SW480 (cell line): ENCODE results near the gene NFIA.
"Not testable (repeated sequence)": the region's sequence is repeated elsewhere in the genome, so short reads cannot be mapped to it uniquely, and the experiment has no call there.

Experiments used
- DNase-seq: peaks from one replicate; pipeline ENCODE4 v3.0.0-alpha.2; 2016; ENCODE audit warnings: low spot score

The NFIA gene

DNA sequence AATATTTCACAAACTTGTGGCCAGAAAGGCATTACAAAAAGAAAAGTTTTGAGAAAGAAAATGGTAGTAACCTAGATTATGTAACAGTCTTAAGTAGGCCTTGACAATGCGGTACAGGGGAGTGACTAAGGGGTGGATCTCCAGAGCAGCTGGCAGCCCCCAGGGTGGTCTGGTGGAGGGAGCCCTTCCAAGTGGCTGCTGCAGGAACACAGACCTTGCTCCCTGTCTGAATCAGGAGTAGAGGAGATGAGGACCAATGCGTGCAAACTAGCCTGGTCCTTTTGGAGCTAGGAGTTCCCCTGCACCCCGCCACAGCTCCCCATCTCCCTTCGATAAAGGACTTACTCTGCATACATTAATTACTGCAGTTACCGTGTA, 189.0 kb downstream of the NFIA start:
- DNase-seq: no peak

DNA sequence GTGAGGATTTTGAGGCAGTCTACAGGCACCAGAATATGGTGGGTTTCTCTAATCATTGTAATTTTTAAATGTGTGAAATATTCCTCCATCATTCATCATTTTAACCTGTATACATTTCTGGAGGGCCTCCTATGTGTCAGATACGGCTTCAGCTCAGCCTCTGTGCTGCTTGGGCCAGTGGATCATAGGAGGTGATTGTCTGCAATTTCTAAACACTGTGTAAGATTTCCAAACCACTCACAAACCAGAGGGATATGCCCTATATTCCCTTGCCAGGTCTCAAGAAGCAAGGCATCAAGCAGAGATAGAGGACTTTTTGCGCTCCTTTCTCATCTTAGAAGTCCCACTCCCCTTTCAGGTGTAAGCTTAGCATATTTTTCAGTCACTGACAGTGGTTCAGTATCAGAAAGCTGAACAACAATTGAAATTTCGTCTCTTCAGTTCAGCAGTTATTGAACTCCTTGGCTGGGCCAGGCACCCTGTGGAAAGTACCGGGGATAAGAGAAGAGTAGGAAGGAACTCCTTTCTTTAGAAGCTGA, 190.9 kb downstream of the NFIA start:
- DNase-seq: no peak

DNA sequence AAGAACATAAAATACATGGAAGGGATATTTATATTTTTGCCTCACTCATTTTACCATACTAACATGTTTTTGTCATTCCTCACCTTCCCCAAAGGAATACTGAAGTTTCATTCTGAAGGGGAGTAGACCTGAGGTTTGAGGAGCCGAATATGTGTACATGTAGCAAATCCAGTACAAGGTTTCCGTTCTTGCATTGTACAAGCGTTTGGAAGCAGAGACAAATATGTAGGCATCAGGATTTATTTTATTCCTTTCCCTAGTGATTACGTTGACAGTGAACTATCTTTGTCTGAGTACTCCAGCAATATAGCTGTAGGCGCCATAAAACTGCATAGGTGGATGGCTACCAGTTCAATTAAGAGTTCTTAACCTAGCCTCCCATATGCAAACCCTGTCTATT, 191.5 kb downstream of the NFIA start:
- DNase-seq: no peak

DNA sequence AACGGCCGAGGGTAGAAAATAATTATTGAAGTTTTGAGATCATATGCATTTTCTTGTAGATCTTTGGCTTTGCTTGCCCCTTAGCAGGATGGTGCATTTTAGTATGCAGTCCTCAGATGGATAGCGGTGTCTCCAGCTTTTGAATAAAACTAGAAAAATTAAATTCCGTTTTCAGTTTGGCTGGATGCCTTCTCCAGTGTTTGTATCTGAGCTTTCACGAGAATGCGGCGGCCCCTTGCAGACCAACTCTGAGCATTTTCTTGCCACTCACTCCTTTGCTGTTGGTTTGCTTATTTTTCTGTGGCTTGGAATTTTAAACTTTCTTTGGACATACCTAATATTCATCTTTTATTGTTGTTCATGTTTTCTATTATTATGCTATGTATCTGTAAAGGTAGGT, 192.6 kb downstream of the NFIA start:
- DNase-seq: no peak

DNA sequence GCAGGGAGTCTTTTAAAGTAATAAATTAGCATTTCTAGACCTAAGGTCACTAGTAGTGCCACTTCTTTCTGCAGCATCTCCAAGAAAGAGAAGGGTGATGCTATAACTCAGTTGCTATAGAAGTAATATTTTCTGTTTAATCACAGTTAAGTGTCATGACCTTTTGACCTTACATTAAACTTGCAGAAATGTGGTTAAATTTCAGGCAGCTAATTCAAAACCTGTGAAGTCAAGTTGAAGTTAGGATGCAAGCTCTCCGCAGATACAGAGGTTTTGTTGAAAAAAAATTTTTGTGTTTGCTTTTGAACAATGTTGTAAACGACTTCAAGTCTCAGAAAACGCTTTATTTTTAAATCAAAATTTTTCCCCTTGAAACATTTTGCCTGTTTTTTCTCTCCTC, 193.9 kb downstream of the NFIA start:
- no peak for DNase-seq

DNA sequence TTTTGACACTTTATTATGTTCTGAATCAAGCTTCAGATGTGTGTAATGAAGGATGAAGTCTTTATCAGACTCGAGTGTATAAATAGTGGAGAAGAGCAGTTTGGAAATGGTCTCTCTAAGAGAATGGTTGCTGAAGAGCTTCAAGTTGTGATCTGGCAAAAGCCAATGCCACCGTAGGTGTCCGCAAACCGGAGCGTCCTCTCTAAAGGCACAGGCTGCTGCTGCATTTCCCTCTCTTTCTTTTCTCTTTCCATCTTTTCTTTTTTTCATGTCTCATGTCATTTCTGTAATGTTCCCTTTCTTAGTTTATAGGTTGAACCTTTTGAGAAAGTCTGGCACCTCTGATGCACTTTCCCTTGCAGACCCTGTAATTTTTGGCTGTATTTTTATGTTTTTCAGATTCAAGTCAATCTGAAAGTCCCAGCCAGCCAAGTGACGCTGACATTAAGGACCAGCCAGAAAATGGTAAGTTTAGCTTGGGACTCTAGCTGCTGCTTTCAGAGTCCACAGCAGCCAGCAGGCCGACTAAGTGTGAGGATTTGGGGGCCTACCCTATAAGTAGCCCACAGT, 194.8 kb downstream of the NFIA start:
- DNase-seq: no peak

DNA sequence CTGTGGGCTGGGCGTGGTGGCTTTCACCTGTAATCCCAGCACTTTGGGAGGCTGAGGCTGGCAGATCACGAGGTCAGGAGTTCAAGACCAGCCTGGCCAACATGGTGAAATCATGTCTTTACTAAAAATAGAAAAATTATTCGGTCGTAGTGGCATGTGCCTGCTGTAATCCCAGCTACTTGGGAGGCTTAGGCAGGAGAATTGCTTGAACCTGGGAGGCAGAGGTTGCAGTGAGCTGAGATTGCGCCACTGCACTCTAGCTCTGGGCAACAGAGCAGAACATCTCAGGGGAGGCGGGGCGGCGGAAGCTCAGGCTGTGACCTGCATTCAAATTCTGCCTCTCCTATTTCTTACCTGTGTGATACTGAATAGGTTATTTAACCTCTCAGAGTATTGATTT, 196.1 kb downstream of the NFIA start:
- DNase-seq: not testable (repeated sequence)

DNA sequence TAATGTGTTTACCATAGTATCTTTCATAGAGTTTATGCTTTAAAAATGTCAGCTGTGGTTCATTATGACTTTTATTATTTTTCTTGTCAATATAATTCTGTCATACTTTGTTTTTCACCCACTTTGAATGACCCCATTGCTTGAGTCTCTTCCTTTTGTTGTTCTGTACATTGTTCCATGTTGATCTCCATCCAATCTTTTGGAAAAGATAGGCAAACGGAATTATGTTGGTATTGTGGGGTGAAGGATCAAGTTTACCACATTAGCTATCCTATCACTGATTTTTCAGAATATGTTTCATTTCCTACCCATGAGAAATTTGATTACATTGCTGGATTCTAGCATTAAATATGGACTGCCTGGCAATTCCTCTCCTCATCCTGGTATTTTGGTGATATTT, 196.6 kb downstream of the NFIA start:
- DNase-seq: no peak

DNA sequence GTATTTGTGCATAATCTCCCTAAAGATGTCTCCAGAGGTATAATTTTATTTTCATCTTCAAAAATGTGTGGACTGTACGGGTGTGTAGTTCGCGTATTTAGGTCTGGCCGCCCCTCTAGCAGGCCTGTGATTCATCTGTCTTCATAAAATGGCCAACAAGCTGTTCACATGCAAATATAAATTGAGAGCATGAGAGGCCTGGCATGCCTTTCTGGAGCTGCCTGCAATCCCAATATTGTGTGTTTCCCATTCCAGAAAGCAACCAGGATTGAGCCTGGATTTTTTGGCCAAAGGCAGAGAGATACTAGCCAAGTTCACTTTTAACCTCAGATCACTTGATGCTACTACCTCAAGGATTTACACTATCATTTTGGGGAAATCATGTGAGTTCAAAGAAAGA, 197.2 kb downstream of the NFIA start:
- no peak for DNase-seq

DNA sequence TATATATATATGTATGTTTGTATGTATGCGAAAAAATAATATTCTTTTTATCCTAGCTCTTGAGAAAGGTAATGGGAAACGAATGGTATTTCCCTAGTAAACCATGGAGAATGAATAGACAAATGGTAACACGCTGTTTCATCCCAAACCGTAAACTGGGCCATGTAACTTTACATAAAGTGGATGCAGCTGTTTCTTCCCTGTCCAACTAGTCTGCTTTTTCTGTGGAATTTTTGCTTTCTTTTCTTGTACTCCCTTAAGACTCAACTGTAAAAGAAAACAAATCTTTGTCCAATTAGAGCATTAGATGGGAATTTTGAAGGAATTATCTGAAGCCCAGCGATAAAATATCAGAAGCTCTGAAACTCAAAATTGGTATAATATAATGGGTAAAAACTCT, 198.1 kb downstream of the NFIA start:
- no peak for DNase-seq

DNA sequence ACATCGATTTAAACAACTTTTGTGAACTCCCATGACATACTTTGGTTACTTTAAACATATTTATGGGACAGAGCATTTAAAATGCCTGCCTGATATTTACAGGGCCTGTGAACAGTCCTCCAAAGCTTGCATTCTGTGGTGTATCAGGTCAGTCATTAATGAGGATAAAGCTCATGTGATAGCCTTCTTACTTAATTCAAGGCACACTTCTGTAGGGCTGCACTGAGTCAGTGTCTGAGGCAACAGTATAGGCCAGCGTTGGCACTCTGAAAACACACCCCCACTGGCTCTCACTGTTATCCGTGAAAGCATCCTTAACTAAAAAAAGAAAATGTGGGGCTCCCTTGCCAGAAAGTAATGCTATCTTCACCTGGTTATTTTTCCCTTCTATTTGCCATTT, 200.0 kb downstream of the NFIA start:
- no peak for DNase-seq

DNA sequence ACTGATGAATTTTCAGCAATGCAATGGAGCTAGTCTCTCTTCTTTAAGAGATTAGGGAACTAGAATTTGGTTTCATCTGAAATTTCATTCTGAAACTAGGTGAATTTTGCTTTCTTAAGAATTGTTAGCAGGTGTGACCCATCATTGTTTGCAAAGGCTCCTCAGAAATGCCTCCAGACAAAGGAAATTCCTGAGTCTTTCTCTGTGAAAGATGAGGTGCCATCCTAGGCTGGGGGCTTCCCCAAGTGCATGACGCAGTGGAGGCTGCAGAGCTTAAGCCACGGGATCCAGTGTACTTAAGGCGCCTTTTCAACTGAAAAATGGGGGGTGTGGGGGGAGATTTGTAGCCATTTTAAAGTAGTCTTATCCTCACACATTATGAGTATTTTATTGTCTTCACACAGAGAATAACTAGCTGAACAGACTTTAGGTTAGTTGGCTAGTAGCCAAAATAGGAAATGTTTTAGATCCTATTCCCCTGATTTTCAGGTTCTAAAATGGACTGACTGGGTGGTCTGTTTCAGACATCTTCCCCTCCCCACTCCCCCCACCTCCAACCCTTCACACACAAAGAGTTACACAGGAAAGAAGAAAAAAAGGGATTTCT, 202.0 kb downstream of the NFIA start:
- no peak for DNase-seq

DNA sequence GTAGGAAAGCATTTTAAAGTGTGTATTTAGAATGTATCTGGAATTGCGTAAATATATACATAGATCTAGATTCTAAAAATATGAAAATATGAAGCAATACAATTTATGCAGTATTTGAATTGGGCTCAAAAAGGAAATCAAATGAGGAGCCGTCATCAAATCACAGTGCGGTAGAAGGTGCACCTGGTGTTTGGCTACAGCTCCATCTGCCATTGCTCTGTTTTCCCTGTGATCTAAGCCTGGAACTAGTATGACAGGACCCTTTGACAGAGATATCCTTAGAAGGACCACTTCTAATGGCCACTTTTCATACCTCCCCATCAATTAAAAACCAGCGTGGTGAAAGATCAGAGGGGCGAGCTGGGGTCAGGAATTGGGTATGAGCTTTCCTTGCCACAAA, 202.6 kb downstream of the NFIA start:
- no peak for DNase-seq

DNA sequence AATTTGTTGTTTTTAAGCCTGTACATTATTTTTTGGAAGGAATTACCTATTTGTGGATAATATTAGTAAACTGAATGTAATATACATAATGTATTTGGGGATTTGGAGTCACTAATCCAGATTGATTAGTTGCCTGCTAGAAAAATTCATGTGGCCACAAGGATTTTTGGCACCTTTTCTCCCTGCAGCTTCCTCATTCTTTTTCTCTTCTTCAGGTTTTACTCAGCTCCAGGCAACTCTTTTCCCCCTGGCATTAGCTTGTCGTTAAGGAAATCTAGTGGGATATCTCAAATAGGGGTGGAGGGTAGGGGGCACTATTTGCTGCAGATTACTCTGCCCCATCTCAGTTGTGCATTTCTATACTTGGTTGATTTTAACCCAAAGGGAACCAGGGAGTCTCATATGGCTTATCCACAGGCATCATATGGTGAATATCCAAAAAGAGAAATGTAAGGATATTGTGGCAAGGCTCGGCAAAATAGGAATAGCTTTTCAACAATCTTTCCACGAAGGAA, 203.1 kb downstream of the NFIA start:
- DNase-seq: no peak

DNA sequence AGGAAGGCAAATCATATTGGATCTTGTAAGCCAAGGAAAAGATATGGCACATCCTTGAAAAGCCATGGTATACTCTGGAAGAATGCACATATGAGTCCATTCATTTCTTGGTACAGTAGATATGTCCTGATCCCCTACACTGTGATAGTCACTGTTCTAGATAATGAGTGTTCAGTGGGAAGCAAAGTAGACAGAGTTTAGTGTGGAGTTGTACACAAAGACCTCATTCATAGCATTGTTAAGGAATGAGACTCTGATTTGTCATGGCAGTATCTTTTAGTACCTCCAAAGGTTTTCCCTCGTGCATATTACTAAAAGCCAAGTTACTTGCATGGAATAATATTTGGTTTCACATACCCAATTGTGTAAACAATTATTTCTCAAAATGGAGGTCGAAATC, 204.7 kb downstream of the NFIA start:
- DNase-seq: no peak

DNA sequence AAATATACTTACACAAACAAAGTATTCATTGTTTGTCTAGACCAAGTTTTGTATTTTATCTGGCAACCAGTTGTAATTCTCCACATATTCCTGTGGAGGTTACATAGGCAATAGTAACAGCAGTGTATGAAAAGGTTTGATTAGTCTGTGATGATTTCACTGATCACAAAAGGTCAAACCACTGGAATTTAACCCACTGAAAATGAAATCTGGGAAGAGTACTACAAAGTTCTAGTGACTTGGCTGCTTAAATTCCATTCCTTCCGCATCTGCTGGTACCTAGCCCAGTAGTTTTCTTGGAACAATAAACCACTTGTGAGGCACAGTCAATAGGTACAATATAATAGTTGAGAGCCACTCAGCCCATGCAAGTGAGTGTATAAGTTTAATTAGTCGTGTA, 205.4 kb downstream of the NFIA start:
- no peak for DNase-seq

DNA sequence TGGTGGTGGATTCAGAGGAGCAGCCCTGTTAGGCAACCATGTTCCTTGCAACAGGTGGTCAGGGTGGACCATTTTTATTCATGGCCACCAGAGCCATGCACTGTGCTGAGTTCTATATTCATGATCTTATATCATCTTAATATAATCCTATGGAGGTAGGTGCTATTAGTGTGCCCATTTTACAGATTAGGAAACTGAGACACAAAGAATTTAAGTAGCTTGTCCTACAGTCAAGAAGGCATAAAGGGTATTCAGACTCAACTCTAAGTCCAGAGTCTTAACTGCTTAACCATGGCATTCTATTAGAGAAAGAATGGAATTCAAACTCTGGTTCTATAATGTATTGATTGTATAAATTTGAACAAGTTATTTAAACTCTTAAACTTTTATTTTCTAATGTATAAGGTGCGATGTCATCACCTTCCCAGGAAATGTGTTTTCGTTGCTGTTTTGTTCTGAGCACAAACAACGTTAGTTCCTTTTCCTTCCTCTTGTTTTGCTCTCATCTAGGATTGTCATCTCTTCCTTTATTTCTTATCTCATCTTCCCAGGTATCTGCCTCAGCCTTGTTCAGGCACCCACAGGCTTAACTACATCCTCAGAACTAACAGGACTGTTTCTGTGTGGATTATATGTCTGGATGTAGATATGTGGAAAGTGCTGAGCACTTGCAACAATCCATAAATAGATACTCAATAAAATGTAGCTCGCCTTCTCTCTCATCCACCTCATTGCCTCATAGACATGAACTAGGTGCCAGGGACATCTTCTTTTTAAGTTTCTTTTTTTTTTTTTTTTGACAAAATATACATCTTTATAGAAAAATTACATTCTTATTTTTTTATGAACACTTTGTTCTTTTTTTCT, 207.1 kb downstream of the NFIA start:
- no peak for DNase-seq

DNA sequence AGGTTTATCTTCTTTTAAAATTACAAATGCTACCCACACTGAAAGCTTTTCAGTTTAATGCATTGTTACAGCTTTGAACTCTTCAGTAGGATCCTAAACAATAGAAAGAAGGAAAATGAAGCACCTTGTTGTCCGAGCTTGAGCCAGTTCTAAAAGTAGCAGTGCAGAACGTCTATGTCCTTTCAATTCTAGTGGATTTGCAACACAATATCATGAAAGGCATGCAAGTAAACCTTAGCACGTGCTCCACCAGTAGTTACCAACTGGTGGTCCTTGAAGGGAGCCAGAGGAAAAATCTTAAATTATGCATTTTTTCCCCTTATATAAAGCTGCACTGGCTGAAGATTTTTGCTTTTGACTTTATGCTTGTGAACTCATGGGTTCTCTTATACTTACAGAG, 208.2 kb downstream of the NFIA start:
- DNase-seq: no peak

DNA sequence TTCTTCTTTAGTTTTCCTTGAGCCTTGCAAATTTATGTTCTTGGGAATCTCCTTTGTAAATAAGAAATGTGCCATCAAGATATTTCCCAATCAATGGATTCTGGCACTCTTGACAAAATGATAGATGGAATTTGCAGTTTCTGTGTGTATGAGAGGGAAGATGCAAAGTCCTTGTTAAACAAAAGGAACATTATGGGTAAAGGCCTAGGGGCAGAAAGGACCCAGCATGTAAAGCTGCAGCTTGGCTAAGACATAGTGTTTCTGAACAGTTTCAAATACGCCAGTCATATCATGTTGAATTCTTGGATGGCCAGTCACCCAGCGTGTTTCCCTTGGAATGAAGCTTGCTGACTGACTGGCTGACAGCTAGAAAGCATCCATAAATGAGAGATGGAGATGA, 210.8 kb downstream of the NFIA start:
- DNase-seq: no peak

DNA sequence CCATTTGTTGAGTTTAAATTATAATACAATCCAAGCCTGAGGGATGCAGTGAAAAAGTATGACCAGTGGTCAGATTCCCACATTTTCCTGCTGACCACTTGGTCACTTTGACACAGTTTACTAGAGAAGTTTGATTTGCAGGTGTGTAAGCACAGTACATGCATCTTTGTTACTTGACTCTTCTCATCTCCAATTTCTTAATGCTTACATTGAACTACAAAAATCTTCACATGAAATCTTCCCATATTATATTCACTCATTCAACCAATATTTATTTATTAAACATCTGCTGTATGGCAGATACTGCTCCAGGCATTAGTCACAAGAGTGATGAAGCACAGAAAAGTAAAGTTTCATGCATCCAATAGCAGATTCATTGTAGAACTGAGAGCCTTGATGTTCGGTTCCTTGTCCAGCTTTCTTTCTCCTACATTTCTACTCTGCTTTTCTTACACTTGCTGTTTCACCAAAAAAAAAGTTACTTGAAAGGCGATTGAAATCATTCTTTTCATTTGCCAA, 211.7 kb downstream of the NFIA start:
- no peak for DNase-seq

DNA sequence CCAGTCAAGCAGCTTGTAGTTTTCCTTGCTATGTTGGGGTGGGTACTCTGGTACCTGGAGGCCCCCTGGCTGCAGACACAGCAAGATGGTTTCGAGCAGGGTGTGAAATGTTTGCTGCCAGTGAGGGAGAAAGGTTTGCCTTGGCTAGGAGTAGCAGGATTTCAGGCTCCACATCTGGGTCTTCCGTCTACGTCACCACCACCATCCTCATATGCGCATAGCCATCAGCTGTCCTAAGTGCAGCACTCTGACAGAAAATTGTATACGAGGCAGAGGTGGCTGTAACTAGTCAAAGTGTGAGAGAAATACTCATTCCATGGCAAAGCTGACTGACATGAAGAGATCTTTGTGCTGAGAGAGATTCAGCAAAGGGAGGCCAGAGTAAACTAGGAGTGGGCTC, 212.6 kb downstream of the NFIA start:
- DNase-seq: no peak

DNA sequence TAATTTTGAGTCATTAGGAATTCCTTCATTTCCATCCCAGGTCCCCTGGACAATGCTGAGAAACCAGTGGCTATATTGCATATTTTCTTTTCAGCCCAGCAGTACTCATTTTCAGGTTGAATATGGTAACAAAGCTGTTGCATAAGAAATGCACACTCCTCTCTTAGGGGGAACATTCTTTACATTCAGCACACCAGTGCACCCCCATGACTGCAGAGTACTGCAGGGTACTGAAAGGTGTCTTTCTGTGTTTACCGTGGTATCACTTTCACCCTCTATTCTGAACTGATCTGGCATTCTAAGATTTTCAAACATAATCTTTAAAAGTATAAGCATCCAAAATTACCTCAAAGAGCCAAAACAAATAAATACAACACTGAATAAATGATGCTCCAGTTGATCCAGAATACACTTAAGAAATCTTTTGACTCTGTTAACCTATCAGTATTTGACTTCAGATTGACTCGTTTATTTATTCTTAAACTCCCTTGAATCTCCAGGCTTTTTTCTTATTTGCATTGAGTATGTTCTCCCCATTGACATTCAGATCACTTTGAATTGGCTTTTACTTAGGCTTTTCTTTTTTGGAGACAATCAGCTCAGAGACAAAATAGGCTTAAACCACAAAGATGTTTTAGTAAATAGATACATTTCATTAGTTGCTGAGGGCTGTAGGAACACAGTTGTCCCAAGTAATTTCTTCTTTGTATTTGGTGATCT, 213.6 kb downstream of the NFIA start:
- DNase-seq: no peak
